ENCODE results near the gene VAC14.

The VAC14 gene

DNA sequence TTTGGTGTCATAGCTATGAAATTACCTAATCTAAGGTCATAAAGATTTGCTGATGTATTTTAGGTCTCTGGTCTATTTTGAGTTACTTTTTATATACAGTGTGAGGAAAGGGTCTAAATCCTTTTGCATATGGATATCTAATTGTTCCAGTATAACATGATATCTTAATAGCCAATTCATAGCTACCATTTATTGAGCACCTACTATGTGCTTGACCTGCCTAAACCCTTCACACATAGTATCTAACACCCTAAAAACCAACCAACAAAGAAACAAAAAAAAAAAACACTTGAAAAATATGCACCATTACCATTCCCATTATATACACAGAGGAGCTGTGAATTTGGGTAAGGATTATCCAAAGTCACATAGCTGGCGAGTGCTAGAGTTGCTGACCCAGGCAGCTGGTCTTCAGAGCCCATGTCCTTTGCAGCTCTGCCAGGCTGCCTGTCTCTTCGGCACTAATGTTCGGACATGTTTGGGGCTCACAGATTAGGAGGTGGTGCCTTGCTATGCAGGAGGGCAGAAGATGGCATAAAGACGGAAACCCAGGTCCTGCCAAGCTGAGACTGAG is 66.3 kb downstream of the VAC14 start:
- no peaks in the 10 kb centered on the region for H3K36me3 ChIP-seq (ENCODE audit: insufficient read depth, low read length)
- no peak overlapping the region for H3K4me3 ChIP-seq
- no peak for DNase-seq (ENCODE audit: low read depth, low spot score)
- no peaks in the 10 kb centered on the region for H3K9me3 ChIP-seq (ENCODE audit: low read depth, low read length)
- TF ChIP-seq EZH2 (IDR thresholded peaks at IDR 0.05) = no peak
- no peak for TF ChIP-seq POLR2AphosphoS5 (IDR thresholded peaks at IDR 0.05; ENCODE audit: borderline replicate concordance, low read depth, low read length)
- TF ChIP-seq FOXP2 (optimal IDR thresholded peaks at IDR 0.05; ENCODE audit: control extremely low read depth, extremely low read length, insufficient read depth) = no peak
- H3K9ac ChIP-seq (ENCODE audit: insufficient read length) = no peak overlapping the region
- H3K27ac ChIP-seq = no peak overlapping the region

DNA sequence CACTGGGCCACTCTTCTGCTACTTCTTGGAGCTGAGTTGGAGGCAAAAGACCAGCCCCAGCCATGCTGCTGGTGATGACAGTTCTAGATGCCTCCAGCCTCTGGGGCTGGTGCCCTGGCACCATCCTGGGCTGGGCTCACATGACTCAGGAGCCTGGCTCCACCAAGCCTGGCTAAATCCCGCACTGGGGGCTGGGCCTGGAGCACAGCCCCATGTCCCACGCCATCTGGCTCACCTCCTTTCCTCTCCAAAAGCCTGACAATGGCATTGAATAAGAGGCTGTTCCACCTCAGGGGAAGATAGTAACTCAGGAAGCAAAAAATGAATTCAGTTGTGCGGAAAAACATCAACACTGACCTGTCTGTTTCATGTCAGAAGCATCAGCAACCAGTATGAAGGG is 70.0 kb downstream of the VAC14 start:
- Histone ChIP-seq H3K9ac (ENCODE audit: insufficient read length) (no peak overlapping the region), H3K36me3 (ENCODE audit: insufficient read depth, low read length) (no peaks in the 10 kb centered on the region), H3K27ac (no peak overlapping the region), H3K9me3 (ENCODE audit: low read depth, low read length) (no peaks in the 10 kb centered on the region), H3K4me3 (no peak overlapping the region)
- no peak for DNase-seq (ENCODE audit: low read depth, low spot score)
- TF ChIP-seq POLR2AphosphoS5 (IDR thresholded peaks at IDR 0.05; ENCODE audit: borderline replicate concordance, low read depth, low read length) (no peak), EZH2 (IDR thresholded peaks at IDR 0.05) (no peak), FOXP2 (optimal IDR thresholded peaks at IDR 0.05; ENCODE audit: control extremely low read depth, extremely low read length, insufficient read depth) (no peak)

DNA sequence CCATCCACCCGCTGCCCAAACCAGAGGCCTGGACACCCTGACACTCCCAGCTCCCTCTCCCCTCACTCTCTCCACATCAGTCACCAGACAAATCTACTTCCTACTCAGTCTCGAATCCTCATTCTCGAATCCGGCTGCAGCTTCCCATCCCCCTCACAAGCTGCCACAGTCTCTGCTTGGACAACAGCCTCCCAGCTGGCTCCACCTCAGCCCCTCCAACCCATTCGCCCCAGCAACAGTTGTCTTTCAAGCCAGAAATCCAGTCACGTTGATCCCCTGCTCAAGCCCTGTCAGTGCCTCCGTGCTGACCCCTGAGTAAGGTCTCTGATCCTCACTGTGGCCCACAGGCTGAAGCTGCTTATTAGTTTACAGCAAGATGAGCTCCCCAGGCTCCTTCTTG is 70.9 kb downstream of the VAC14 start:
- no peak for DNase-seq (ENCODE audit: low read depth, low spot score)
- no peak overlapping the region for H3K27ac ChIP-seq
- no peaks in the 10 kb centered on the region for H3K9me3 ChIP-seq (ENCODE audit: low read depth, low read length)
- no peak for TF ChIP-seq FOXP2 (optimal IDR thresholded peaks at IDR 0.05; ENCODE audit: control extremely low read depth, extremely low read length, insufficient read depth)
- no peak for TF ChIP-seq POLR2AphosphoS5 (IDR thresholded peaks at IDR 0.05; ENCODE audit: borderline replicate concordance, low read depth, low read length)
- TF ChIP-seq EZH2 (IDR thresholded peaks at IDR 0.05) = no peak
- no peaks in the 10 kb centered on the region for H3K36me3 ChIP-seq (ENCODE audit: insufficient read depth, low read length)
- H3K9ac ChIP-seq (ENCODE audit: insufficient read length) = no peak overlapping the region
- H3K4me3 ChIP-seq = no peak overlapping the region

DNA sequence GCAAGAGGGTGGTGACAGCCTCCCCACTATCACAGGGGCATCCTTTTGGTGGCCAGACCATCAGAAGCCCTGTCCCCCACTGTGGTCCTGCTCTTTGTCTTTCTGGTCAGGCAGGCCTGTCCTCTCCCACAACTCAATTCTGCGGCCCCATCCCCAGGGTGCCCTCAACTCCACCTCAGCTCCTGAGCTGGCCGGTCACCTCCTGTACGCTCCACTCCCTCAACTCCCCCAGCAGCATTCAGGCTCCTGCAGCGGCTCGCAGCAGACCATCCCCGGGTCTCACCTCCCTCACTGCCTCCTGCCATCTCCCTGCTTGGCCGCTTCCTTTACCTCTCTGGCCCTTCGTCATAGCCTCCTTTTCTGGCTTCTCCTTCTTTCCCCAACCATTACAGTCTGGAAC is 71.7 kb downstream of the VAC14 start:
- no peak for DNase-seq (ENCODE audit: low read depth, low spot score)
- no peak for TF ChIP-seq POLR2AphosphoS5 (IDR thresholded peaks at IDR 0.05; ENCODE audit: borderline replicate concordance, low read depth, low read length)
- TF ChIP-seq EZH2 (IDR thresholded peaks at IDR 0.05) = no peak
- no peak for TF ChIP-seq FOXP2 (optimal IDR thresholded peaks at IDR 0.05; ENCODE audit: control extremely low read depth, extremely low read length, insufficient read depth)
- H3K9me3 ChIP-seq (ENCODE audit: low read depth, low read length) = no peaks in the 10 kb centered on the region
- no peaks in the 10 kb centered on the region for H3K36me3 ChIP-seq (ENCODE audit: insufficient read depth, low read length)
- H3K9ac ChIP-seq (ENCODE audit: insufficient read length) = no peak overlapping the region
- H3K27ac ChIP-seq = no peak overlapping the region
- no peak overlapping the region for H3K4me3 ChIP-seq

DNA sequence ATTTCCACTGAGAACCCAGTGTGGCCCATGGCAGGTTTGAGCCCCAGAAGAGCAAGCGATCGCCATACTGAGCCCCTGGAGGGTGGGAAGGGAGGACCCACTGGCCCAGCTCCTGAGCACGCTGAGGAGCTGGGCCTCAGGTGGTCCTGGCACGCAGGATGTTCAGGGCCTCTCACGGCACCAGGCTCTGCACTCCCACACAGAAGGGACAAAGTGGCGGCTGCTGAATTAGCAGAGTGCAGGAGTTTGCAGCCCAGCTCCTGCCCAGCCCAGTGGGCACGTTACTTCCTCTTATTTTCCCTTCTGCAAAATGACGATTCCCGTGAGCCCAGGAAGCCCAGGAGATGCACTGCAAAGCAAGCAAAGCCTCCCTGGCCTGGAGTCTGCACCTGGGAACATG is 72.8 kb downstream of the VAC14 start:
- no peak overlapping the region for H3K4me3 ChIP-seq
- TF ChIP-seq POLR2AphosphoS5 (IDR thresholded peaks at IDR 0.05; ENCODE audit: borderline replicate concordance, low read depth, low read length) (no peak), FOXP2 (optimal IDR thresholded peaks at IDR 0.05; ENCODE audit: control extremely low read depth, extremely low read length, insufficient read depth) (no peak), EZH2 (IDR thresholded peaks at IDR 0.05) (no peak)
- H3K27ac ChIP-seq = no peak overlapping the region
- H3K9ac ChIP-seq (ENCODE audit: insufficient read length) = no peak overlapping the region
- H3K9me3 ChIP-seq (ENCODE audit: low read depth, low read length) = no peaks in the 10 kb centered on the region
- H3K36me3 ChIP-seq (ENCODE audit: insufficient read depth, low read length) = no peaks in the 10 kb centered on the region
- DNase-seq (ENCODE audit: low read depth, low spot score) = no peak

DNA sequence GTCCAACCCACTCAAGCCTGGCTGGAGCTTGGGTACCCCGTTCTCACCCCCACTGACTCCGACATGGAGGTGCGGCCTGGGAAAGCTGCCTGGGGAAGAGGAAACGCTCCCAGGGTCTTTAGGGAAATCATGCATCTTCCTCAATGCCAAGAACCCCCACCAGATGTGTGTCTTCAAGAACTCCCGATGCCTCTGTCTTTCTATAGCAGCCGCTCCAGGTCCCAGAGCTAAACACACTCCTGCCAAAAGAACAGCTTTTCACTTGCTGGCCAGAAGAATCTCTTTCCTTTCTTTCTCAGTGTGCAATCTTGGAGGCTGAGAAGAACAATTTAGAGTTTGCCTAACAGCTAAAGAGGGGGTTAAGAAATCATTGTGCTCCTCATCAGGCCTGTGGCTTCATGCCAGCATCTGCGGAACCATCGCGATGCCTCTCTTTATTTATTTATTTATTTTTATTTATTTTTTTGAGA is 74.0 kb downstream of the VAC14 start:
- H3K36me3 ChIP-seq (ENCODE audit: insufficient read depth, low read length) = no peaks in the 10 kb centered on the region
- H3K4me3 ChIP-seq = no peak overlapping the region
- DNase-seq (ENCODE audit: low read depth, low spot score) = no peak
- no peaks in the 10 kb centered on the region for H3K9me3 ChIP-seq (ENCODE audit: low read depth, low read length)
- TF ChIP-seq EZH2 (IDR thresholded peaks at IDR 0.05) (no peak), POLR2AphosphoS5 (IDR thresholded peaks at IDR 0.05; ENCODE audit: borderline replicate concordance, low read depth, low read length) (no peak), FOXP2 (optimal IDR thresholded peaks at IDR 0.05; ENCODE audit: control extremely low read depth, extremely low read length, insufficient read depth) (no peak)
- H3K27ac ChIP-seq = no peak overlapping the region
- no peak overlapping the region for H3K9ac ChIP-seq (ENCODE audit: insufficient read length)

DNA sequence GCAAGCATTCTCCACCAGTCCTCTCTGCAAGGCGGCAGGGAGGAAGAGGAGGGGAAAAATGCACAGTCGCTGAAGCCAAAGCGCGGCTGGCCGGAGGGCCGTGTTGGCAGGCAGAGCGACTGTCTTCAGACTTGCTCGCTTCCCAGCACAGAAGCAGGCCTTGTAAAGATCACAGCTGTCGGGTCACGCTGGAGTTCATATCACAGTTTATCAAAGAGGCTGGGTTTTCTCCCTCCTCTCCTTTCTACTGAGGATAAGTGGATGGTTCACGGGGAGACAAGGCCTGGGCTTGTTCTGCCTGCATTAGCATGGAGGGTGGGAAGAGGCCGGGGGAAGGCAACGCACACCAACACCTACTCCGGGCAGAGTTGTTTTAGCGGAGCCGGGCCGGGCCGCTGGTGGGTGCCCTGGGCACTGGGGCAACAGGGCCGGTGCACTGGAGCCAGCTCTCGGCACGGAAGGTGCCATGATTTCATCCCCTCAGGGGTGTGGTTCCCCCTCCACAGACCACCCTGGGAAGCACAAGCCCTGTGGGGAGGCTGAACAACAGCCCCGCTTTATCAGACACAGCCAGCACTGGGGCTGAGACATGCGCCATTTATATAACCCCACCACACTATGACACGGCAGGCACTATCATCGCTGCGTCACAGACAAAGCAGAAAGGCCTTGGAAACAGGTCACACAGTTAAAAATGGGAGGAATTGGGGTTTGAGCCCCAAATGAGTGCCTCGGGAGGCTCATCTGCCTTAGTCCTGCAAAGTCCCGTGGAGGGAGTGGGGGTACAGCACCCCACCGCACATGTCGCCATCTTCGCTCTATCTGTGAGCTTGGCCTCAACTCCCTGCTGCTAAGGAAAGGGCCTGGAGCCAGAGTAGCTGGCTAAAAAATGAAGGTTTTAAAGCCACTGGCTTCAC is 74.8 kb downstream of the VAC14 start:
- Histone ChIP-seq H3K4me3 (no peak overlapping the region), H3K36me3 (ENCODE audit: insufficient read depth, low read length) (no peaks in the 10 kb centered on the region), H3K9ac (ENCODE audit: insufficient read length) (no peak overlapping the region), H3K27ac (no peak overlapping the region), H3K9me3 (ENCODE audit: low read depth, low read length) (no peaks in the 10 kb centered on the region)
- no peak for DNase-seq (ENCODE audit: low read depth, low spot score)
- TF ChIP-seq EZH2 (IDR thresholded peaks at IDR 0.05) (no peak), FOXP2 (optimal IDR thresholded peaks at IDR 0.05; ENCODE audit: control extremely low read depth, extremely low read length, insufficient read depth) (no peak), POLR2AphosphoS5 (IDR thresholded peaks at IDR 0.05; ENCODE audit: borderline replicate concordance, low read depth, low read length) (no peak)

DNA sequence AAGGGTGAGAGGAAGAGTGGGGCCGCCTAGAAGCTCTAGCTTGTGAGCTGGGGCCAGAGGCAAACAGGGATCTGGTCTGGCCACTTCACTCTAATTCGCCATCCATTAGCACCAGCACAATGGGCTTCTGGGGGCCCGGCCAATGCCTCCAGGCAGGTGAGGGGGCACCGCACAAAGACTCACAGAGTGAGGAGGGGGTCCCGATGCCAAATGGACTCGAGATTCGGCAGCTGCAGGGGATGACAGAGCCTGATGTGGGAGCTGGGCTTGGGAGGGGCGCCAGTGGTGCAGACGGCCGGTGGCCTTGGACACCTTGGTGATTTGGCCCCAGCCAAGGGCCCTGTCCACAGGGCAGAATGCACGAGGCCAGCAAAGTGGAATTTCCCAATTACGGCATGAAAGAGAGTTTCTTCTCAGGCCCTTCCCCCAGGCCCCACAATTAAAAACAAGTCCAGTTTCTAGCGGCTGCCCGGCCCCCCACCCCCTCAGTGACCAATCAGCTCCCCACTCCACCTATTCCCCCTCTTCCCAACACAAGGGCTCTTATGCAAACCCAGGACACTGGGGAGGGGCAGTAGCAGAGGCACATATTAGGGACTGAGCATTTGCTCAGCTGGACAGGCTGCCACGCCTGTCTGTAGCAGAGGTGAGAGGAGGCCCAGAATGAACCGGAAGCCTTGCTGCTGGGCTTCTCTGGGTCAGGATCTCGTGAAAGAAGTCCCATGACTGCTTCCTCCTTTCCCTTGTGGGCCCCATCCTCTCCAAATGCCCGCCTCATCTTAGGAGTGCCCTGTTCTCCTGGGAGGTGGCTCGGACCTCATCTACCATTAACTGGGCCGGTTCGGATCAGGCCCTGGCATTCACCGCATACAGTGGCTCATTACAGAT is 75.7 kb downstream of the VAC14 start:
- DNase-seq (ENCODE audit: low read depth, low spot score) = no peak
- no peak overlapping the region for H3K9ac ChIP-seq (ENCODE audit: insufficient read length)
- no peaks in the 10 kb centered on the region for H3K36me3 ChIP-seq (ENCODE audit: insufficient read depth, low read length)
- TF ChIP-seq FOXP2 (optimal IDR thresholded peaks at IDR 0.05; ENCODE audit: control extremely low read depth, extremely low read length, insufficient read depth) (no peak), POLR2AphosphoS5 (IDR thresholded peaks at IDR 0.05; ENCODE audit: borderline replicate concordance, low read depth, low read length) (no peak), EZH2 (IDR thresholded peaks at IDR 0.05) (no peak)
- no peaks in the 10 kb centered on the region for H3K9me3 ChIP-seq (ENCODE audit: low read depth, low read length)
- no peak overlapping the region for H3K27ac ChIP-seq
- no peak overlapping the region for H3K4me3 ChIP-seq
